ENCODE measurements around the gene TBRG1.
A peak's percentile ranks its signal among the peaks of the same experiment; 100 is the strongest.
"Not testable (repeated sequence)": the region's sequence is repeated elsewhere in the genome, so short reads cannot be mapped to it uniquely, and the experiment has no call there.

Gene TBRG1

GRCh38 chr11:124622531-124623451 lies at the start of gene TBRG1:
Gene TBRG1 (plus strand): TSS chr11:124622864. CDS start chr11:124623084, 220 bp downstream.
- DNase-seq, result peak; percentile 88

- no peak for DNase-seq
Observed at GRCh38 chr11:124577716-124578427, 44.8 kb upstream of the TBRG1 start.

- DNase-seq, result no peak
Observed at GRCh38 chr11:124578761-124579160, 43.9 kb upstream of the TBRG1 start.

- no peak for DNase-seq
Observed at GRCh38 chr11:124581817-124582216, 40.8 kb upstream of the TBRG1 start.

GRCh38 chr11:124582565-124582964 lies 40.1 kb upstream of the TBRG1 start:
- no peak for DNase-seq

- peak; percentile 6 for DNase-seq
Observed at GRCh38 chr11:124583781-124584180, 38.9 kb upstream of the TBRG1 start.

GRCh38 chr11:124584681-124585372 lies 37.8 kb upstream of the TBRG1 start:
- DNase-seq, result no peak

- peak; percentile 31 for DNase-seq
Observed at GRCh38 chr11:124586238-124586860, 36.3 kb upstream of the TBRG1 start.

GRCh38 chr11:124591430-124591829 lies 31.2 kb upstream of the TBRG1 start:
- DNase-seq, result no peak

GRCh38 chr11:124592627-124593026 lies 30.0 kb upstream of the TBRG1 start:
- no peak for DNase-seq

- DNase-seq, result no peak
Observed at GRCh38 chr11:124595302-124595701, 27.4 kb upstream of the TBRG1 start.

- no peak for DNase-seq
Observed at GRCh38 chr11:124597626-124598025, 25.0 kb upstream of the TBRG1 start.

GRCh38 chr11:124600621-124601320 lies 21.9 kb upstream of the TBRG1 start:
- no peak for DNase-seq

- DNase-seq, result no peak
Observed at GRCh38 chr11:124602193-124602592, 20.5 kb upstream of the TBRG1 start.

GRCh38 chr11:124602723-124603122 lies 19.9 kb upstream of the TBRG1 start:
- not testable (repeated sequence) for DNase-seq

GRCh38 chr11:124605719-124606118 lies 16.9 kb upstream of the TBRG1 start:
- no peak for DNase-seq

GRCh38 chr11:124608147-124608546 lies 14.5 kb upstream of the TBRG1 start:
- no peak for DNase-seq

- DNase-seq, result no peak
Observed at GRCh38 chr11:124610295-124610694, 12.4 kb upstream of the TBRG1 start.

- DNase-seq, result no peak
Observed at GRCh38 chr11:124611064-124611463, 11.6 kb upstream of the TBRG1 start, which contains the start of gene PANX3. Gene PANX3 (plus strand): TSS chr11:124611428. CDS start chr11:124611557, 129 bp downstream.

- DNase-seq, result peak; percentile 51
Observed at GRCh38 chr11:124612045-124612444, 10.6 kb upstream of the TBRG1 start.

GRCh38 chr11:124612567-124613246 lies 10.0 kb upstream of the TBRG1 start:
- DNase-seq, result no peak
